ENCODE results near the gene IFT43.
A peak's percentile ranks its signal among the peaks of the same experiment; 100 is the strongest.

Gene IFT43

GRCh38 chr14:76081642-76082041 lies 96.1 kb downstream of the IFT43 start:
- no peak for DNase-seq (ENCODE audit: low read depth)

GRCh38 chr14:76083796-76084765 lies 98.5 kb downstream of the IFT43 start:
- no peak for DNase-seq (ENCODE audit: low read depth)

DNA sequence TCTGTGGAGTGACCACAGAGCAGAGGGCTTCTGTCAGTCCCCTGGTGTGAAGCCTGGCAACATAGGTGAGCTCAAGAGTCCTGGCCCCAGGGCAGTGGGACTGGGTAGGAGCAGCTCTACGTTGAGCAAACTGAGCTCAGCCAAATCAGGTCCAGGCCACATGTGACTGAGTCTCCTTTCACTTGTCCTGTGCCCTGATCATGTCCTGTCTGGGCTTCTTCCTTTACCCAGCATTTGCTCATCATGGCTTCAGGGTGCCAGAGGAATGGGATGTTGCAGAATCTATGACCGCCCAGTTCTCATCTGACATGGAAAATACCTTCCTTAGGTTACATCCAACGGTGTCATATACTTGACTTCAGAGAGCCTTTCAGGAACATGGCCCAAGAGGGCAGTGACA lies 99.8 kb downstream of the IFT43 start:
- DNase-seq (ENCODE audit: low read depth): no peak

- DNase-seq (ENCODE audit: low read depth): no peak
Observed at GRCh38 chr14:76086636-76087035, 101.1 kb downstream of the IFT43 start.

DNA sequence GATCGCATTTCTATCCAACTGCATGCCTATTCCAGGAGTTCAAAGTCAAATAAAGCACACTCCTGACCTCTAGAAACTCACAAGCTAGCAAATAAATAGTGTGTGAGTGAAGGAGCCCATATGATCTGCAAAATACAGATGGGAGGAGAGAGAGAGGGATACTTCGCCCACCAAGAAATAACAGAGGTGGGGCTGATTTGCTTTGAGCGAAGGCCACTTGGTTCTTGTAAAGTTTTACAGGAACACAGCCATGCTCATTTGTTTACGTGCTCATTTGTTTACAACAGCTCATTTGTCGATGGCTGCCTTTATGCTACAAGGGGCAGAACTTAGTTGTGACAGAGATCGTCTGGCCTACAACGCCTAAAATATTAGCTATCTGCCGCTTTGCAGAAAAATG lies 102.8 kb downstream of the IFT43 start:
- DNase-seq (ENCODE audit: low read depth): no peak

DNA sequence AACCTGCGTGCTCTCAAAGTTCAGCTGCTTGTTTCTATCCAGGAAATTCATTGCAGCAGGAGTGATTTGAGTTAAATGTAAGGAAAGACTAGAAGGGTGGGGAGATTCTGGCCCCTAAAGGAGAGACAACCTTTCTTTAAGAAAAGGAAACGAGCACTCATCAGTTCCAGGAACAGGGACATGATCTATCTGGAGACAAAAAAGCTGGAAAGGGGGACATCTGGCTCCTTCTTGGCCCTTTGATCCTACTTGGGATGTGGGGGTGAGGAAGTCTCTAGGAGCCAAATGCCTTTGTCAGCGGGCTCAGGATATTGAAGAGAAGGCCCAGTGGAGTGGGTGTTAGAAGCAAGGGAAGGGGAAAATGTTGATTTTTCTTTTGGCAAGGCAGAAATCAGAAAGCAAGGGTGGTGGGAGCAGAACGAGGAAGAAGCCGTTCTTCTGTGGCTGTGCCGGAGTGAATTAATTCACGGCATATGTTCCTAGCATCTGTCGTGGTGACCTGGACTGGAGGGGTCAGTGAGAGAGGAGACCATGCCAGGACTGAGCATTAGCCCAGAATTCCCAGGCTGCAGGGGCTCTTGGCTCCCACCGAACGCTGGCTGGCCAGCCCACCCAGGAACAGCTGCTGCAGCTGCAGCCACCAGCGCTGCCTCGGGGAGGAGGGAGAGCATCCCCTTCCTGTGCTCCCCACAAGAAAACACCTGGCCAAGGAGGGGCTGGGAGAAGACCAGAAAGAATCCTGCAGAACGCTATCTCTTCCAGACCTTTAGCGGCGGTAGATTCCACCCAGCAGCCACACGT lies 103.4 kb downstream of the IFT43 start:
- no peak for DNase-seq (ENCODE audit: low read depth)

- no peak for DNase-seq (ENCODE audit: low read depth)
Observed at GRCh38 chr14:76089575-76089974, 104.0 kb downstream of the IFT43 start.

- peak; percentile 30 for DNase-seq (ENCODE audit: low read depth)
Observed at GRCh38 chr14:76090616-76091391, 105.2 kb downstream of the IFT43 start.

DNA sequence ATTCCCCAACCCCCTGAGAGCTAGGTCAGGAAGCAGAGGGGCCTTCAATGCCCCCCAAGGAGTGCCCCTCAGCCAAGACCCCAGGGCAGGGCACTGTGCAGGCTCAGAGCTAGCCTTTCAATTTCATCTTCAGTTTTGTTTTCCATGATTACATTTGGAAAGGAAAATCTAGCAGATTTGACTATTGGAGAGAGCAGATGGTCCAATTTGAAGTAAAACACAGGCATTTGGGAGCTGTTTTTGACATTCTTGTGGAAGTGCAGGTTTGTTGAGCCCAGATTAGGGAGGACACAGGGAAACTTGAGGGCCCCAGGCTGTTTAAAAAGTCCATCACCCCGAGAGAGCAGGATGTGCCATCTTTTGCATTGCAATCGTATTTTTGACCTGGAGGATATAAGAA lies 107.5 kb downstream of the IFT43 start:
- no peak for DNase-seq (ENCODE audit: low read depth)

GRCh38 chr14:76096257-76096656 lies 110.7 kb downstream of the IFT43 start:
- DNase-seq (ENCODE audit: low read depth): no peak

GRCh38 chr14:76097547-76097946 lies 112.0 kb downstream of the IFT43 start:
- no peak for DNase-seq (ENCODE audit: low read depth)

DNA sequence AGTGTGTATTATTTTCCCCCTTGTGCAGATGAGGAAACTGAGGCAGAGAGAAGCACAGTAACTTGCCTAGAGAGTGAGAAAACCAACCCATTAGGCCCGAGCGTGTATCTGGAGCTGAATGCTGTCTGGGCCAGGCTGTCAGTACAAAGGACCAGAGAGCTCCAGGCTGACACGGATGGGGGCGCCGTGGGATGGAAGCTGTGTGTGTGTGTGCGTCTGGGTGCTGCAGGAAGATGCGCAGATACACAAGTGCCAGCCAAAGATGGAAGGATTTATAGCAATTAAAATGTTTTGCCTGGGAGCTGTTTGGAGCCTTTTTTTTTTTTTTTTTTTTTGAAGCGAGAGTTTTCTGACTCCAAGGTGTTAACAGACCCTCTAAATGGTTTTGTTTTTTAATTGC lies 112.5 kb downstream of the IFT43 start:
- DNase-seq (ENCODE audit: low read depth): no peak

GRCh38 chr14:76098916-76099675 lies 113.5 kb downstream of the IFT43 start:
- no peak for DNase-seq (ENCODE audit: low read depth)

GRCh38 chr14:76100236-76100635 lies 114.7 kb downstream of the IFT43 start:
- no peak for DNase-seq (ENCODE audit: low read depth)

GRCh38 chr14:76101391-76102379 lies 116.1 kb downstream of the IFT43 start:
- DNase-seq (ENCODE audit: low read depth): no peak

DNA sequence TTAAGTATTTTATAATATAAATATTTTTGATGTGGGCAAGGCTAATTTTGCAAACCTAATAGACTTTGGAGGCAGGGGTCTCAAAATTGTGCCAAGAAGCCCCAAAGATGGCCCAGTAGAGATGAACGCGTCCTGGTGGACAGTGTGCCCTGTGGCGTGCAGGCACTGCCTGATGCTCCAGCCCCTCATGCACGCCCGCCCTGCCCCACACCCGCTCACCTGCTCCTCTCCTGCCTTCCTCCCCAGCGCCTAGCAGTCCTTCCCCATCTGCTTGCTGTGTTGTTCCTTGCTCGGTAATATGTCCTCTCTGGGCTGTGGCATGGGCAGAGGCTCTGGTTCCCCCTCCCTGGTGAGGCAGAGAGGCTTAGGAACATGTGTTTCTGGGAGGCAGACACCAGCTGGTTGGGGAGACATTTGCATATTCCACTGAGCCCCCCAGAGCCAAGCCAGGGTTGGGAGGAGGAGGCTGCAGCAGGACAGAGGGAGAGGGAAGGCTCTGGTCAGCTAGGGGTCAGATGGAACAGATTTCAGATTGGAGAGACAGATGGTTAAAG lies 119.3 kb downstream of the IFT43 start:
- DNase-seq (ENCODE audit: low read depth): no peak

DNA sequence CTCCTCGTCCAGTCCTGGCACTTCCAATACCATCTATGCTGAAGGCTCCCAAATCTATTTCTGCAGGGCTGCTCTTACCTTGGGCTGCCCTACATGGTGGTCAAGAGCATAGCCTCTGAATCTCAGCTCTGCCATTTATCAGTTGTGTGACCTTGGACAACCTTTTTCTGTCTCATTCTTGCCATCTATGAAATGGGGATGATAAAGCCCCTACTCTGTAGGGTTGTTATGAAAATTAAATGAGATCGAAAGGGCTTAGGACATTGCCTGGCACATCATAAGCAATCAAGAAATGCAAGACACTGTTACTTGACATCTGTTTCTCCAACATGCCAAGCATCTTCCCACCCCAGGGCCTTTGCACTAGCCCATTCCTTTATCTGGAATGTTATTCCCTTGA lies 120.6 kb downstream of the IFT43 start:
- no peak for DNase-seq (ENCODE audit: low read depth)

DNA sequence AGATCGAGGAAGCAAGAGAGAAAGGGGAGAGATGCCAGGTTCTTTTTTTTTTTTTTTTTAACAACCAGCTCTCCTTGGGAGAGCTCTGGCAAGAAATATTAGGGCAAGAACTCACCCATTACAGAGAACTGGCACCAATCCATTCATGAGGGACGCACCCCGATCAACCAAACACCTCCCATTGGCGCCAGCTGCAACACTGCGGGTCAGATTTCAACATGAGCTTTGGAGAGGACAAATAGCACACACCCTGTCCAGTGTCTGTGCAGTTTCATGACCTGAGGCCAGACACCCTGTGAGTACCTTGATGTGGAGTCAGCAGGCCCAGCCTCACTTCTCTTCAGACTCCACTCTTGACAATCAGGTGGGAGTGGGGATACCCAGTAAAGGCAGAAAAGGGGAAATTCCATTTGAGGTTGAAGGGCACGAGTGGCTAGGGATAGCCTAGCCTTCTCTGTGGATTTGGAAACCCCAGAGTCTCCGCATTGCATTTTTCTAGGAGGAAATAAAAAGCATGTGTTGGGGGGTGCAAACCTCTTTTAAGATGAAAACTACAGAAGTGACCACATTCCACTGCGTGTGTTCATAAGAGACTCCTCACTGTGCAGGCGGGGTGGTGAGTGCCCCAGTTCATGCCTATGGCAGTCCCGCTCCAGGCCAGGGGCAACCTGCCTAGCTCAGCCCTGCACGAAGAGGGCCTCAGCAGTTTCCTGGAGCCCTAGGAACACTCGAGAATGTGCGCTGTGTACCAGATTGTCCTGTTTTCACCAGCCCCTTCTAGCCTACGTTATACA lies 123.7 kb downstream of the IFT43 start:
- DNase-seq (ENCODE audit: low read depth): no peak

All from GM04504 (cell line).